Bronchial epithelial cell (primary cell): ENCODE results near the gene KCNA5. TPM values are rescaled to one million over a fixed set of nuclear protein-coding genes. Genes with fewer than 3 reads are reported as not detected.
A peak's percentile ranks its signal among the peaks of the same experiment; 100 is the strongest.

Experiments
- DNase-seq: peaks from one replicate; pipeline ENCODE4 v3.0.0-alpha.2; 2010; ENCODE audit warnings: low read depth
- FAIRE-seq: peaks from 2 replicates; lab custom pipeline; 2011; peaks lifted over from hg19 to GRCh38; lab: Jason Lieb, UNC
- H3K27me3 ChIP-seq: 2 replicates; pipeline ENCODE4 v1.5.1; 2011; ENCODE audit warnings: low read length; ENCODE audit not compliant: control insufficient read depth, insufficient read depth
- H3K36me3 ChIP-seq: 2 replicates; pipeline ENCODE4 v1.5.1; 2011; ENCODE audit warnings: low read length; ENCODE audit not compliant: control insufficient read depth, insufficient read depth
- H3K4me3 ChIP-seq: 2 replicates; pipeline ENCODE4 v1.5.1; 2011; ENCODE audit warnings: mild to moderate bottlenecking, low read depth, low read length, control low read depth
- total RNA-seq: library from RNA; depleted of rRNA; stranded (reverse); fragments of >200 nt; gene quantifications from 2 replicates; pipeline ENCODE4 v1.2.1, GENCODE V29; 2014
- TF ChIP-seq, protein P1 (sequence below): IDR thresholded peaks from 2 replicates; pipeline ENCODE4 v1.5.1; 2011; ENCODE audit warnings: mild to moderate bottlenecking, moderate library complexity, low read length, control low read depth, inconsistent platforms; ENCODE audit not compliant: insufficient read depth, severe bottlenecking

The KCNA5 gene
- total RNA-seq, 1 donor from 2014 or later: not detected

GRCh38 chr12:5022025-5022424 lies 21.7 kb upstream of the KCNA5 start:
- no peak for FAIRE-seq
- no peaks in the 10 kb centered on the region for H3K36me3 ChIP-seq
- no peak overlapping the region for H3K4me3 ChIP-seq
- TF ChIP-seq, protein P1, sequence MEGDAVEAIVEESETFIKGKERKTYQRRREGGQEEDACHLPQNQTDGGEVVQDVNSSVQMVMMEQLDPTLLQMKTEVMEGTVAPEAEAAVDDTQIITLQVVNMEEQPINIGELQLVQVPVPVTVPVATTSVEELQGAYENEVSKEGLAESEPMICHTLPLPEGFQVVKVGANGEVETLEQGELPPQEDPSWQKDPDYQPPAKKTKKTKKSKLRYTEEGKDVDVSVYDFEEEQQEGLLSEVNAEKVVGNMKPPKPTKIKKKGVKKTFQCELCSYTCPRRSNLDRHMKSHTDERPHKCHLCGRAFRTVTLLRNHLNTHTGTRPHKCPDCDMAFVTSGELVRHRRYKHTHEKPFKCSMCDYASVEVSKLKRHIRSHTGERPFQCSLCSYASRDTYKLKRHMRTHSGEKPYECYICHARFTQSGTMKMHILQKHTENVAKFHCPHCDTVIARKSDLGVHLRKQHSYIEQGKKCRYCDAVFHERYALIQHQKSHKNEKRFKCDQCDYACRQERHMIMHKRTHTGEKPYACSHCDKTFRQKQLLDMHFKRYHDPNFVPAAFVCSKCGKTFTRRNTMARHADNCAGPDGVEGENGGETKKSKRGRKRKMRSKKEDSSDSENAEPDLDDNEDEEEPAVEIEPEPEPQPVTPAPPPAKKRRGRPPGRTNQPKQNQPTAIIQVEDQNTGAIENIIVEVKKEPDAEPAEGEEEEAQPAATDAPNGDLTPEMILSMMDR: no peak
- H3K27me3 ChIP-seq: no peaks in the 10 kb centered on the region
- DNase-seq: peak; percentile 80

- DNase-seq (peak; percentile 47), FAIRE-seq (peak; percentile 43)
- no peaks in the 10 kb centered on the region for H3K27me3 ChIP-seq
- TF ChIP-seq, protein P1: peak; percentile 98
- no peaks in the 10 kb centered on the region for H3K36me3 ChIP-seq
- H3K4me3 ChIP-seq: no peak overlapping the region
Measured at GRCh38 chr12:5022465-5023061, 21.1 kb upstream of the KCNA5 start.

GRCh38 chr12:5023842-5024241 lies 19.8 kb upstream of the KCNA5 start:
- no peak for DNase-seq
- Histone ChIP-seq H3K4me3 (no peak overlapping the region), H3K27me3 (no peaks in the 10 kb centered on the region), H3K36me3 (no peaks in the 10 kb centered on the region)
- FAIRE-seq: no peak
- TF ChIP-seq, protein P1: no peak

DNA sequence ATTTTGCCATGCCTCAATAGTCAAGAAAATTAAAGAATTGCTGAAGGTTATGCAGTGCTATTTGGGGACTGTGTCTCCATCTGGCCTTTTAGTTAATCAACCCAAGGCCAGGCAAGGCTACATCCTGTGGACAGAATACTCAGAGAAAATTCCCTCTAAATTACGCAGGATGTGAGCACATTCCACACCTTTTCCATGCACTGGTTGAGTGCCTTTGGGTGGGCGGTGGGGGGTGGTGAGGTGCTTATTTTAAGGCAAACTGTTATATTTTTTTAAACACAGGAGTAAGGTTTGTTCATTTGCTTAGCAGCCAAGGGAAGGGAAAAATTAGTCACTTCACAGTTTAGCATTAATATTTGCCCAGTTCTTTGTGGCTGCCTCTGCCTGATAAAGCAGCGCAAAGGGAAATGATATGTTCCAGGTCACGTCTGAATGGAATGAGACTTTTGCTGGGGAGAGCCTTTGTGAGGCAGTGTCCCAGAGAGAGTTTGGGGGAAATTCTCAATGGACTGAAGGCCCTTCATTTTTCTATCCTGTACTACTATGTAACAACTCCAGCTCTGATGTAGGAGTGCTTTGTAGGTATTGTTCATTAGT lies 17.2 kb upstream of the KCNA5 start:
- no peak for DNase-seq
- no peaks in the 10 kb centered on the region for H3K36me3 ChIP-seq

GRCh38 chr12:5027046-5027821 lies 16.4 kb upstream of the KCNA5 start:
- Histone ChIP-seq H3K4me3 (no peak overlapping the region), H3K36me3 (no peaks in the 10 kb centered on the region), H3K27me3 (no peaks in the 10 kb centered on the region)
- FAIRE-seq (no peak), DNase-seq (no peak)
- TF ChIP-seq, protein P1: no peak

More for the DNA sequence above, 17.2 kb upstream of the KCNA5 start:
- Histone ChIP-seq H3K27me3 (no peaks in the 10 kb centered on the region), H3K4me3 (no peak overlapping the region)
- no peak for FAIRE-seq
- TF ChIP-seq, protein P1: no peak
